SU-DHL-6 (cell line): ENCODE measurements around the gene MICAL1.

Experiments used
- CTCF ChIP-seq: fragments of 200-600 bp; sonication (generic); IDR thresholded peaks from one replicate; pipeline ENCODE4 v1.5.1; 2017; ENCODE audit warnings: antibody characterized with exemption, mild to moderate bottlenecking, low read length, moderate library complexity; ENCODE audit not compliant: insufficient read depth, poor library complexity, severe bottlenecking
- EZH2phosphoT487 ChIP-seq: fragments of 200-600 bp; sonication (generic), shearing (Covaris generic); conservative IDR thresholded peaks from 2 replicates; pipeline ENCODE4 v1.6.1; 2018; ENCODE audit warnings: mild to moderate bottlenecking, antibody characterized with exemption, low read length, moderate library complexity, mixed read lengths

DNA sequence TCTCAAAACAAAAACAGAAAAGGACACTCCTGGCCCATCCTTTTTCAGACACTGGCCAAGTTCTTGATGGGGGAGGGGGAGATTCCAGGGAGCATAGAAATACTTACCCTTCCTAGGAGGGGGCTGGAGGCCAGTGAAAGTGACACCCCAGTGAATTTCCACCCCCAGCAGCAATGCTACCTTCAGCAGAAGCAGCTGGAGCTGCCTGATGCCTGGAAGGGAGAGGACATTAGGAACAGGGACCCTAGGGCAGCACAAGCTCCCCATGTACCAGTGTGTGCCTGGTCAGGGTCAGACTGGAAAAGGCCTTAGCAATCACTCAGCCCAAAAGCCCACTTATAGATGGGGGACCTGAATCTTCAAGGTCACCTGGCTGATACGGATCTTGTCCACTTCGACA is 2.4 kb downstream of the MICAL1 start:
- TF ChIP-seq CTCF (no peak), EZH2phosphoT487 (no peak)
